NT2/D1 (cell line): Measurements from ENCODE around the gene PKP4.

Experiments used
- SUZ12 ChIP-seq: IDR thresholded peaks from 2 replicates; pipeline ENCODE4 v1.6.1; 2011; ENCODE audit not compliant: insufficient read length, insufficient read depth; ENCODE audit errors: extremely low read depth
- YY1 ChIP-seq: IDR thresholded peaks from 2 replicates; pipeline ENCODE4 v1.6.1; 2011; ENCODE audit not compliant: insufficient read length, insufficient read depth

GRCh38 chr2:158603986-158604385 lies 147.2 kb downstream of the PKP4 start:
- TF ChIP-seq YY1 (no peak), SUZ12 (no peak)
